GM21528 (cell line): Measurements from ENCODE around the gene C9orf78.
"Not testable (repeated sequence)": the region's sequence is repeated elsewhere in the genome, so short reads cannot be mapped to it uniquely, and the experiment has no call there.

ENCODE experiments used
- ATAC-seq: cut with Tn5 transposase; IDR thresholded peaks from one replicate; pipeline ENCODE4 v1.9.1; 2021; ENCODE audit warnings: mild to moderate bottlenecking, moderate library complexity; ENCODE audit not compliant: unreplicated experiment, low FRiP score

The C9orf78 gene

DNA sequence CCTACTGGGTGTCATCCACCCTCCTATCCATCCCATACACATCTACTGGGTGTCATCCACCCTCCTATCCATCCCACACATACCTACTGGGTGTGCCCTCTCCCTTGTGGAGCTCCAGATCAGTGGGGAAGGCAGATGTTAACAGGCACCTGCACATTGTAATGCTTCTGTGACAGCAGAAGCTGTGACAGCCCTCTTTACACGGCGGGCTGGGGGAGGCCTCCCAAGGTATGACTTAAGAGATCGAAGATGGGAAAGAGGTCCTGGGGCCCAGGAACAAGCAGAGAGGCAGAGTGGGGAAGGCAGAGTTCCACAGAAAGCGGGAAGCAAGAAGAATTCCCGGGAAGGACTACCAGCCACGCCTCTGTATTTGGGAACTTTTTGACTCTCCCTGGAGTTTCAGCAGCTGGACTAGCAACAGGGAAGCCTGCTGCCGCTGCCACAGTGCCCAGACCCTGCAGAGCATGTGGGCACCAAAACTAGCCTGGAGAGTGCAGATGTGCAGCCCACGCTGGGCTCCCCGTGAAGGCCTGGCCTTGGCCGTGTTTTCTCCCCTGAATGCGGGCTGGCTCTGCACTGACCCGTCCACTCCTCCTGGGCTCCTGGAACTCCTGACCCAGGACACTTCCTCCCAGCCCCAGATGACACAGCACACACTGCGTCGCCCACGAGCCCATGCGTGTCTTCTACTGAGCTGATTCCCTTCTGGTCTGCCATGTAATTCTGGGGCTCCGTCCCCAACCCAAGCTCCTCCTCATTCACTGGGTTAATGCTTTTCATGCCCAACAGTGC, 20.4 kb downstream of the C9orf78 start:
- ATAC-seq = no peak

DNA sequence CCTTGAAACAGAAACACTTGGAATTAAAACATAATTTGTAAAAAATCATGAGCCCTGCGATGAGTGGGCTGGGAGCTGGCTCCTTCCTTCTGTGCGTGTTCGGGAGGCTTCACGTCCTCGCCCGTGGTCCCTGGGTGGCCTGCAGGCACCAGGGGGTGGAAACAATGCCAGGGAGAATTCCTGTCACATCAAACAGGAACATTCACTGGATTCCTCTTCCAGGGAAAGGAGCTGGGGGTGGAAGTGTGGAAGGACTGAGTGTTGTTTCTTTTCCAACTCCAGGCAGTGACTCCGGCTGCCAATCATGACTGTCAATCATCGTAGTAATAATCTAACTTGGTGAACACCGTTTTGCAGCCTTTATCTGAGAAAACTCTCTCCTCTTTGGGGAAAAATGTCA, 21.4 kb downstream of the C9orf78 start:
- no peak for ATAC-seq

DNA sequence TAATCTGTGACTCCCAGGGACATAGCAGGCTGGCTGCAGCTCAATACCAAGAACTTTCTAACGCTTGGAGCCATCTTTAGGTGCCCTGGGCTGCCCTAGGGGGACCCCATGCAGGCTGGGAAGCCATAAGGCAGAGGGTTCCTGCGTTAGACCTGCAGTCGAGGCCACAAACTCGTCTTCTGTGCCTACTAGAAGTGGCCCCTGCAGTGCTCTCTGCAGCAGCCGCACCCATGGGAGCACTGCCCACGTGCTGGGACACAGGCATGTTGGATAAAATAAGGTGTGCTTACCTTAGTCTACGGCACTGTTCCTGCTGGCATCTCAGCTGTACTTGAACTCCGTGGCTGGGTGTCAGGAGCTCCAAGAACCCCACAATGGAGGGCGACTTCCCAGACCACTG, 22.7 kb downstream of the C9orf78 start:
- ATAC-seq = no peak

DNA sequence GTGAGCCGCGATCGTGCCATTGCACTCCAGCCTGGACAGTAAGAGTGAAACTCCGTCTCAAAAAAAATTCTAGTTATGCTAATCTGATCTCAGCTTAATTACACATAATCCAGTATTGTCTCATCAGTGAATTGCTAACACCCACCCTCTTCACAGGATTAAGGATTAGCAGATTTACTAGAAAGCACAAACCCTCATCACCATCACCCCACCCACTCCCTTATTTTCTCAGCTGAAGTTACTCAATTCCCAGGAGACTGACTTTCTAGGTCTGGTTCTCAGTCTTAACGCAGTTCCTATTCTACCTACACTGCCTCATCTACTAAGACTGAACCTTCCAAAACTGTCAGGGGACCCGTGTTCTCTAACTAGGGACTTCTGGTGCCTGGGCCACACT, 23.1 kb downstream of the C9orf78 start:
- ATAC-seq = no peak

DNA sequence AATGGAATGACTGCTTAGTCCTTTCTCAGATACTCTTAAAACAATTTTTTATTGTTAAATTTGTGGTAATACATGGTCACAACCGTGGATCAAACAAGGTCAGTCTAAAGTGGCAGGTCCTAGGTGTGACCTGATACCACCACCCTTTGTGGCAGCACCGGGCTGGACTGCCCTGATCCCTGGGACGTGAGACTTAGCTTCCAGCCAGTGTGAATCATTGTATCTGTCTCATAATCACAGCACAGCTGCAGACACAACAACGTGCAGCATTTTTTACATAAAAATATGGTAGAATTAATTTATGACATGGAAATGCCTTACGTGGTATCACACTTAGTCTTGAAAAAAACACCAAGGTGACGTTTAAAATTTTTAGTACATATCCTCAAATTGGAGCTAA, 24.3 kb downstream of the C9orf78 start:
- no peak for ATAC-seq

DNA sequence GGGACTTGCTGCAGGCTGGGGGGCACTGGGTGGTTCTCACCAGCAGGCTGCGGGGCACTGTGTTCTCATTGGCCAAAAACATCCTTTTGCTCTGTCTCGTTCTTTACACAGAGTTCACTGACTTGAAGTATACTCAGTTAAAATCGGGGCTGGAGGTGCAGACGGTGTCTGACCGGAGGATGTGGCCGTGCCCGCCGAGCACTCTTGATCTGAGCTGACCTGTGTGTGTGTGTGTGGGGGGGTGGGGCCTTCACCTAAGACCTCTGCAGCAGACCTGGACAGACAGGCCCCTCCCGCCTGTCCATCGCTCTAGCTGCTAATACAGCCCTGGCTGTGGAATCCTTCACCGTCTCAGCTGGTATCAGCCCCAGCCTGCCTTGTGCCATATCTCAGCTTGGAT, 25.0 kb downstream of the C9orf78 start:
- no peak for ATAC-seq

DNA sequence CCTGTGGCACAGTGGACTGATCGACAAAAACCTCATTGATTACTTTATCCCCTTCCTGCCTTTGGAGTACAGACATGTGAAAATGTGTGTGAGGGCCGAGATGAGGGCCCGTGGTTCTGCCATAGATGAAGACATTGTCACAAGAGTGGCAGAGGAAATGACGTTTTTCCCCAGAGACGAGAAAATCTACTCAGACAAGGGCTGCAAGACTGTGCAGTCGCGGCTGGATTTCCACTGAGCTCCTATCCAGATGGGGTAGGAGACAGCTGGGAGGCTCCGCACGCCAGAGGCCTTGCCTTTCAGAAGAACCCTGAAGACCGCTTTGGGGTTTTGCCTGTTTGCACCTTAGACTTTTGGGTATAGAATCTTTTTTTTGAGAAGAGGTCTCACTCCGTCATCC, 25.7 kb downstream of the C9orf78 start:
- no peak for ATAC-seq

DNA sequence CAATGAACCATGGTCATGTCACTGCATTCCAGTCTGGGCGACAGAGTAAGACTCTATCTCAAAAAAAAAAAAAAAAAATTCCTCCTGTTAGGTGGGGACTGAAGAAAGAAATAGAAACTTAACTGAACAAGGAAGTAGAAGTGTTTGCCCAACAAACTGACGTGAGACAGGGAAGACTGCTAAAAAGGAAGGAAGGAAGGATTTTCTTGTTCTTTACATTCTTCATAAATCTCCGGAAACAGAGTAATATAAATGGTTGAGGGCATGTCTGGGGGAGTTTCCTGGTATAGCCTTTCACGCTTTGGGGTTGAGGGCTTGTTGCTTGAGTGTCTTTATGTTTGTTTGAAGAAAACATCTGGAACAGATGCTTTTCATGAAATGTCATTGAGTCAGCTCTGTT, 29.0 kb downstream of the C9orf78 start:
- no peak for ATAC-seq

DNA sequence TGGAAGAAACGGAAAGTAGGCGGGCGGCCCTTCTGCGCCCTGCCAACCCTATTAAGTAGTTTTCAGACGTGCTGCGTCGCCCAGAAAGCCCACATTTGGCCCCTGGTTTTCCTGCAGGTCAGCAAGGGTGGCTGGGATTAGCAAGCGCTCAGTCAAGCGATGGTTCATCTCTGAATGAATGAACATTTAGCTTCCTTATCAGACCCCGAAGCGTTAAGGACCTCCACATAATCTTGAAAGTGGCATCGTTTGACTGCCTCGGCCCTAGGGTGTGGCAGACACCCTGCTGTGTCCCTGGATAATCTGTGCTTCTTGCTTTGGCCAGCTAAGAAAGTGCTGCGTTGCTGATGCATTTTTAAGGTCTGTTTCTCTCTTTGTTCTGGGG, 31.4 kb downstream of the C9orf78 start:
- no peak for ATAC-seq

DNA sequence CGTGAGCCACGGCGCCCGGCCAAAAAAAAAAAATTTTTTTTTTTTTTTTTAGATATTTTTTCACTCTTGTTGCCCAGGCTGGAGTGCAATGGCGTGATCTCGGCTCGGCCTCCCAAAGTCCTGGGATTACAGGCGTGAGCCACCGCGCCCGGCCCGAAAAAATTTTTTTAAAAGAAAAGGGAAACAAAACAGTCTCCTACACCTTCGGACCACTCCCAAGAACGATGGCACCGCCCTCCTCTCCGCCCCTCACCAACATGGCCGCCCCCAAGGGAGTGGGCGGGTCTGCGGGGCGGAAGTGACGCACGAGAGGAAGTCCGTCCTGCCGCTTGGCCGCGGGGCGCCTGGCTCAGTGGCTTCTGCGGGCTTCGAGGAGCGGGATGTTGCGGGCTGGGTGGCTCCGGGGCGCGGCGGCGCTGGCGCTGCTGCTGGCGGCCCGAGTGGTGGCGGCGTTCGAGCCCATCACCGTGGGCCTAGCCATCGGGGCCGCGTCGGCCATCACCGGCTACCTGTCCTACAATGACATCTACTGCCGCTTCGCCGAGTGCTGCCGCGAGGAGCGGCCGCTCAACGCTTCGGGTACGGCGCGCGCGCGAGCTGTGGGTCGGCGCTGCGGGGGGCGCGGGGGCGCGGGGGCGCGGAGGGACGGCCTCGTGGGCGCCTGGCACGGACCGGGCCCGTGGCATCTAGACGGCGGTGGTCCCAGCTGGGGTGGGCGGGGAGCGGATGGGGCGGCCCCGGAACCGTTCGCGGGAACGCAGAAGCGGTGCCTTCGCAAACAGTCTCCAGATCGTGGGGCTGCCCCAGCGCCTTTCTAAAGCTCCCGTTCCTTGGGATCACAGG, 32.0 kb downstream of the C9orf78 start, which contains the start of gene TOR1B:
Gene TOR1B (plus strand): TSS at position 352 of the 843 bp plus-strand sequence. CDS start 29 bp downstream, at position 381.
- peak; percentile 82 for ATAC-seq

DNA sequence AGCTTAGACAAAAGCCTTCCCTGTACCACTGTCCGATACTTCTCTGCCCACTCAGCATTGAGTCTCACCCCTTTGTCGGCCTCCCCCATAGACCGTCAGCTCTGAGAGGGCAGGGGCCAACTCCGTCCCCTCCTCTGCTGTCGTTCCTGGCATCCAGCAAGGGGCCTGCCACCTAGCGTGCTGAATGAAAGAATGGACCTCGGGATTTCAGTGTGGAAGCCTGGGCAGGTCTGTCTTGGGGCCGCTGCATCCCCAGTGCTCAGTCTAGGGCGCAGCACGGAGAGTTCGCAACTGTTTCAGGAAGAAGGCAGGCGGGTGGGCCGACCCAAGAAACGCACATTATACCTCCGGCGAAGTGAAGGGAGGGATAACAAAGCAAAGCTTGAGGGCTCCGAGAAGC, 33.6 kb downstream of the C9orf78 start:
- no peak for ATAC-seq

DNA sequence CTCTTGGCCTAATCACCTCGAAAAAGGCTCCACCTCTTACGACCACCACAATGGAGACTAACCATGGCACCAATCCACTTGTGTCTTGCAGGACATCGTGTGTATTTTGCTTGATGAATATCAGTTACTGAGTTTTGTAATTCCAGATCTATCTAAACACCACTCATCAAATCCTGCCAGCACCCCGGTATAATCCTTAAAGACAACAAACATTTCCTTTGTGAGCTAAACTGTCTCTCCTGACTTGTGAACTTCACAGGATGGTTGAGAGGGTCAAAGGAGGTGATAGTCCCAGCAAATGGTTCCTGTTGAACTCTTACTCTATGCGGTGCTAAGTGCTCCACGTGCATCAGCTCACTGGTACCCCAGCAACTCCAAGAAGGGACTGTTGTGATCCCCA, 36.1 kb downstream of the C9orf78 start:
- no peak for ATAC-seq

DNA sequence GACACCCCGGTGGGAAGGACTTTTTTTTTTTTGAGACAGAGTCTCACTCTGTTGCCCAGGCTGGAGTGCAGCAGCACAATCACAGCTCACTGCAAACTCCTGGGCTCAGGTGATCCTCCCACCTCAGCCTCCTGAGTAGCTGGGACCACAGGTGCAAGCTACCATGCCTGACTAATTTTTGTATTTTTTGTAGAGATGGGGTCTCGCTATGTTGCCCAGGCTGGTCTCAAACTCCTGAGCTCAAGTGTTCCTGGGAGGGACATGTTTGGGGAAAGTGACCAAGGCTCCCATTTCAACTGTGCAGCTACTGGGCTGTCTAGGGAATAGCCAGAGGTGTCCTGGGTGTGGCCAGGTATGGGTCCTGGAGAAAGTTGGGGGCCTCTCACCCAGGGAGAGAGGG, 39.0 kb downstream of the C9orf78 start:
- not testable (repeated sequence) for ATAC-seq

DNA sequence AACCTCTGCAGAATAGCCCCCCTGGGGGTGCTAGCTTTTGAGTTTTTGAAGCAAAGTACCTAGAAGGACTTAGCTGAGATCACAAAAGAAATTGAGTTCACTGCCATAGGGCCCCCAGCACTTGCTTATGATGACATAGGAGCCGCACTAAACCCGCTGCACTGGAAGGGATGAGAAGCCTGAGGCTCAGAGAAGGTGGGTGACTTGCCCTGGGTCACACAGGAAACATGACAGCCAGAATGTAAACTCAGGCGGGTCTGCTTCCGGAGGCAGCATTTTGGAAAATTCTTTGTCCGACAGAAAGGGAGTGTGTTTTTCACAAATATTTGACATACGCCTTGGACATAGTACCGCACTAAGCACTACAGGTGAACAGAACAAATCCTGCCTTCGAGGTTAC, 40.5 kb downstream of the C9orf78 start:
- no peak for ATAC-seq

DNA sequence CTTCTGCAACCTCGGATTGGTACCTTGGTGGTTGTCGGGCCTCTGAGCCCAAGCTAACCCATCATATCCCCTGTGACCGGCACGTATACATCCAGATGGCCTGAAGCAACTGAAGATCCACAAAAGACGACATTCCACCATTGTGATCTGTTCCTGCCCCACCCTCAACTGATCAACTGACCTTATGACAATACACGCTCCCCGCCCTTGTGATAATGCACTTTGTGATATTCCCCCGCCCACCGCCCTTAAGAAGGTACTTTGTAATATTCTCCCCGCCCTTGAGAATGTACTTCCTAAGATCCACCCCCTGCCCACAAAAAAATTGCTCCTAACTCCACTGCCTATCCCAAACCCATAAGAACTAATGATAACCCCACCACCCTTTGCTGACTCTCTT, 48.6 kb downstream of the C9orf78 start:
- no peak for ATAC-seq

DNA sequence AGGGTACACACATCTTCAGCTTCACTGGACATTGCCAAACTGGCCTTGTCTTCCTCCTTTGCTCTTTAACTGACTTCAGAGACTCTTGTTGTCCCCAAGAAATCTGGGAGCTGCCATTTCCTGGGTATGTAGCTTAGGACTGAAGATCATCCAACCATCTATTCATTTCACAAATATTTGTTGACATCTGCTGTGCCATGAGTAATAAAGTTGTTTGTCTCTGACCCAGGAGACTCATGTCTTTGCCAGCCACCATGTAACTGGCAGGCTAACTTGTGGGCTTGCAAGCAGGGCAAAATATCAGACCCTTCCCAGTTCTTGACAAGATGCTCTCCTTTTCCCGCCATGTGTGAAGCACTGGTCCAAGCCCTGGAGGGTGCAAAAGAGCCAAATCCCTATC, 49.2 kb downstream of the C9orf78 start:
- ATAC-seq = no peak

DNA sequence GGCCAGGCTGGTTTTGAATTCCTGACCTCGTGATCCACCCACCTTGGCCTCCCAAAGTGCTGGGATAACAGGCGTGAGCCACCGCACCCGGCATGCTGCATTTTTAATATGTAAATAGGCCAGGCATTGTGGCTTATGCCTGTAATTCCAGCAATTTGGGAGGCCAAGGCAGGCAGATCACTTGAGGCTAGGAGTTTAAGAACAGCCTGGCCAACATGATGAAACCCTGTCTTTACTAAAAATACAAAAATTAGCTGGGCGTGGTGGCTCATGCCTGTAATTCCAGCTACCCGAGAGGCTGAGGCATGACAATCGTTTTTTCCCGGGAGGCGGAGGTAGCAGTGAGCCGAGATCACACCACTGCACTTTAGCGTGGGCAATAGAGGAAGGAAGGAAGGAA, 50.1 kb downstream of the C9orf78 start:
- ATAC-seq = not testable (repeated sequence)

DNA sequence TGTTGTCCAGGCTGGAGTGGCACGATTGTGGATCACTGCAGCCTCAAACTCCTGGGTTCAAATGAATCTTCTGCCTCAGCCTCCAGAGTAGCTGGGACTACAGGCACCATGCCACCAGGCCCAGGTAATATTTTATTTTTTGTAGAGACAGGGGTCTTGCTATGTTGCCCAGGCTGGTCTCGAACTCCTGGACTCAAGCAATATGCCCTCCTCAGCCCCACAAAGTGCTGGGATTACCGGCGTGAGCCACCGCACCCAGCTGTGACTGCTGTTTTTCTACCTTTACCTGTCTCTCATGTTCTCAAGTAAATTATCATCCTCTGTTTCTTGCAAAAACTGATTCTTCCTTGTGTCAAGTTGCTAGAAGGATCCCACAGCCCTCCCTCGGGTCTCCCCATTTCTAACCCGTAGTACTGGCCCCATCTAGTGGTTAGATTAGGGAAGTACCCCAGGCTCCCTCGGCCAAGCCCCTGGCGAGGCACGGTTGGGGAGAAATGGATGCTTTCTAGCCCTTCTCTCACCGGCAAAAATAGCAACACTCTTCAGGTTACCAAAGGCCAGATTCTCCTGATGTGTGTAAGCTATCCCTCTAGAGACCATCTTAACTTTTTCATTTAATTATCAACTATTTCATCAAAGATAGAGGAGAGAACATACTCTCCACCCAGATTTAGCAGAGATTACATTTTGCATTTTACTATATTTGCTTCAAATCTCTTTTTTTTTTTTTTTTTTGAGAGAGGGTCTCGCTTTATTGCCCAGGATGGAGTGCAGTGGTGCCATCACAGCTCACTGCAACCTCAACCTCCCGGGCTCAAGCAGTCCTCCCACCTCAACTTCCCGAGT, 51.3 kb downstream of the C9orf78 start:
- ATAC-seq = no peak

DNA sequence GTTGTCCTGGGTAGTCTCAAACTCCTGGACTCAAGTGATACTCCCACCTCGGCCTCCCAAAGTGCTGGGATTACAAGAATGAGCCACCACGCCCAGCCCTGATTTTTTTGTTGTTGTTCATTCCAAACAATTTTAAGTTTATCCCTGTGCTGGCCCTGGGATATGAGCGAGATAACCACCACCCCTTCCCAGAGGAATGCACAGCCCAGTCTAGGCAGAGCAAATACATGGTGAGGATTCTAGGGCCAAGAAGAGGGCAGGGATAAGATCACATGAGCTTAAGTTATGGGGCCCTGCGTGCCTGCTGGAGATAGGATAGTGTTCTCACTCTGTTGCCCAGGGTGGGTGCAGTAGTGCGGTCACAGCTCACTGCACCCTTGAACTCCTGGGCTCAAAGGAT, 53.1 kb downstream of the C9orf78 start:
- no peak for ATAC-seq

DNA sequence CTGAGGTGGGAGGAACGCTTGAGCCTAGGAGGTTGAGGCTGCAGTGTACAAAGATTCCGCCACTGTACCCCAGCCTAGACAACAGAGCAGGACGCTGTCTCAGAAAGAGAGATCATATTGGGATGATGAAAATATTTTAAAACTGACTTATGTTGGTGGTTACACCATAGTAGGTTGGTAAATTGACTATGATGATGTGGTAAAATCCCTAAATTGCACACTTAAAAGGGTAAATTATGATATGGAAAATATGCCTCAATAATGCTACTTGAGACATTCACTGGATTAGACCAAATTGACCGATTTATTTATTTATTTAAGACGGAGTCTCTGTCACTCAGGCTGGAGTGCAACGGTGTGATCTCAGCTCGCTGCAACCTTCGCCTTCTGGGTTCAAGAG, 53.9 kb downstream of the C9orf78 start:
- ATAC-seq = no peak
